Dedifferentiated amniotic fluid mesenchymal stem cell (primary cell): ENCODE results near the gene ZNF10.

Experiments used
- DNase-seq: peaks from one replicate; pipeline ENCODE4 v3.0.0-alpha.2; 2016; ENCODE audit errors: extremely low spot score

Gene ZNF10

GRCh38 chr12:133130038-133130807 is at the start of gene ZNF10, which contains the start of gene ZNF891:
Gene ZNF10 (plus strand): TSS chr12:133130627. CDS start chr12:133144493, 13,866 bp downstream.
Gene ZNF891 (minus strand): TSS chr12:133130274. CDS start chr12:133121918, 8,356 bp downstream.
- DNase-seq = peak; percentile 90

- no peak for DNase-seq
Observed at GRCh38 chr12:133081159-133081780, 49.2 kb upstream of the ZNF10 start.

- DNase-seq = no peak
Observed at GRCh38 chr12:133083345-133083744, 47.1 kb upstream of the ZNF10 start.

- DNase-seq = no peak
Observed at GRCh38 chr12:133105620-133106019, 24.8 kb upstream of the ZNF10 start.

- no peak for DNase-seq
Observed at GRCh38 chr12:133106253-133106652, 24.2 kb upstream of the ZNF10 start.

GRCh38 chr12:133107121-133107520 is 23.3 kb upstream of the ZNF10 start:
- DNase-seq = no peak

GRCh38 chr12:133108150-133108549 is 22.3 kb upstream of the ZNF10 start:
- DNase-seq = no peak

- no peak for DNase-seq
Observed at GRCh38 chr12:133120385-133121191, 9.8 kb upstream of the ZNF10 start.

GRCh38 chr12:133124674-133125073 is 5.8 kb upstream of the ZNF10 start:
- DNase-seq = no peak

GRCh38 chr12:133129368-133130037 is 924 bp upstream of the ZNF10 start:
- DNase-seq = no peak

- no peak for DNase-seq
Observed at GRCh38 chr12:133130808-133131128, 341 bp downstream of the ZNF10 start.

- no peak for DNase-seq
Observed at GRCh38 chr12:133135747-133136146, 5.3 kb downstream of the ZNF10 start.

- no peak for DNase-seq
Observed at GRCh38 chr12:133145981-133146380, 15.6 kb downstream of the ZNF10 start.

- no peak for DNase-seq
Observed at GRCh38 chr12:133156125-133156690, 25.8 kb downstream of the ZNF10 start.

GRCh38 chr12:133165776-133166175 is 35.3 kb downstream of the ZNF10 start:
- DNase-seq = no peak

- no peak for DNase-seq
Observed at GRCh38 chr12:133172491-133172890, 42.1 kb downstream of the ZNF10 start.

GRCh38 chr12:133174901-133175300 is 44.5 kb downstream of the ZNF10 start:
- DNase-seq = no peak

GRCh38 chr12:133180669-133181068 is 50.2 kb downstream of the ZNF10 start:
- no peak for DNase-seq

- peak; percentile 89 for DNase-seq
Observed at GRCh38 chr12:133181238-133181959, 51.0 kb downstream of the ZNF10 start, which contains the start of gene ZNF268. Gene ZNF268 (plus strand): TSS chr12:133181495. CDS start chr12:133181998, 503 bp downstream.

GRCh38 chr12:133190176-133190575 is 59.7 kb downstream of the ZNF10 start:
- no peak for DNase-seq

GRCh38 chr12:133192847-133193246 is 62.4 kb downstream of the ZNF10 start:
- DNase-seq = no peak
